Testis (tissue), 2 donors: Measurements from ENCODE around the gene PCLO.

Experiments used
- CTCF ChIP-seq, 3 experiments: fragments of 450-650 bp in 2 of 3; fragments of 200-600 bp in 1 of 3; sonication (generic) in 1 of 3; IDR thresholded peaks; one replicate each; pipeline ENCODE4 v1.5.1; 2016 to 2019; ENCODE audit warnings: antibody characterized with exemption in 3 of 3, mild to moderate bottlenecking in 2 of 3, moderate library complexity in 1 of 3
- POLR2A ChIP-seq: fragments of 450-650 bp; IDR thresholded peaks from one replicate; pipeline ENCODE4 v1.6.1; 2017; ENCODE audit warnings: antibody characterized with exemption, mild to moderate bottlenecking, moderate library complexity

- TF ChIP-seq POLR2A: no peak
- TF ChIP-seq CTCF (IDR thresholded peaks at IDR 0.05): no peak
Observed at GRCh38 chr7:83072576-83073517, 89.8 kb downstream of the PCLO start.
